ENCODE measurements around the gene IER5. TPM values are rescaled to one million over a fixed set of nuclear protein-coding genes. Genes with fewer than 3 reads are reported as not detected.
"Not testable (repeated sequence)": the region's sequence is repeated elsewhere in the genome, so short reads cannot be mapped to it uniquely, and the experiment has no call there.

The IER5 gene
- total RNA-seq: 14.1 and 16.1 TPM in 2 replicates

- DNase-seq (ENCODE audit: low read depth in 2 of 2): peak; percentile 97
Measured at GRCh38 chr1:181088079-181089016, at the start of gene IER5. IER5 (plus strand) TSS chr1:181088700; CDS start chr1:181088903, 203 bp downstream.

- DNase-seq (ENCODE audit: low read depth in 2 of 2): no peak
Measured at GRCh38 chr1:181040284-181040865, 48.1 kb upstream of the IER5 start.

GRCh38 chr1:181043025-181043888, 45.2 kb upstream of the IER5 start:
- no peak for DNase-seq (ENCODE audit: low read depth in 2 of 2)

DNA sequence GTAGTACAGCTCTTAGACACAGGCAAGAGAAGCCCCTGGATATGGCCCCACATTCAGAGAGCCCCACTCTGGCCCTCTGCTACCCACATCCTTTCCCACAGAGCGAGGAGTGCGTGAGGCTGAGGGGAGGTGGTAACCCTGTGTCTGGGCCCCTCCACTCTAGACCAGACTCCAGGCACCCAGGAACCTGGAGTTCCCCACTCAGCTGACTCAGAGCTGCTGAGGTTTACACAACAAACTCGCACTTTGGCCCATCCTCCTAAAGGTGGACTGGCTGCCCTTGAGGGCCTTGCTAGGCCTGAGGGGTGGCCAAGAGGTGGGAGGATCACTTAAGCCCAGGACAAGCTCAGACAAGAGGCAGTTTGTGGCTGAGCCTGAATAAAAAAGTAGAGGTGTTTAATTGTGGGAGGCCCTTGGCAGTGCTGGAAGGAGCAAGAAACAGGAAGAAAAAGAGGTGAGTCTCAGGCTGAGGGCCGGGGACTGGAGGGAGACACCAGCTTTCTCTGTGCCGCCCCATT, 44.0 kb upstream of the IER5 start:
- no peak for DNase-seq (ENCODE audit: low read depth in 2 of 2)

GRCh38 chr1:181045946-181046345, 42.6 kb upstream of the IER5 start:
- not testable (repeated sequence) for DNase-seq (ENCODE audit: low read depth in 2 of 2)

DNA sequence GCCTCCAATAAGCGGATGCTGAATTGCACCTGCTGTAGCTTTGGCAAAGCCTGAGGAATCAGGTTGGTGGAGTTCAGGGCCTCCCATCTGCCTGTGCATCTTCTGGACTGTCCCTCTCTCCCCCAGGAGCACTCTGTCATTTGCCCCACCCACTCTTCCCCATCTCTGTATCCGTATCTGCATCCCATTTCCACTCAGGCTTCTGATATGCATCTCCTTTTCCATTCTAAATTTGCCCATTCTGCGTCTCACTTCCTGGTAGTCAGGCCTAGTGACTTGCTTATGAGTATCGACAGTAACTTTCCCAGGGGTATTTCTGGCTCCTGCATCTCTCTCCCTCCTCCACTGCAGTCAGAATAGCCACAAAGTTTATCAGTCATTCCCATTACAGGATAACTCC, 39.1 kb upstream of the IER5 start:
- DNase-seq (ENCODE audit: low read depth in 2 of 2): no peak

DNA sequence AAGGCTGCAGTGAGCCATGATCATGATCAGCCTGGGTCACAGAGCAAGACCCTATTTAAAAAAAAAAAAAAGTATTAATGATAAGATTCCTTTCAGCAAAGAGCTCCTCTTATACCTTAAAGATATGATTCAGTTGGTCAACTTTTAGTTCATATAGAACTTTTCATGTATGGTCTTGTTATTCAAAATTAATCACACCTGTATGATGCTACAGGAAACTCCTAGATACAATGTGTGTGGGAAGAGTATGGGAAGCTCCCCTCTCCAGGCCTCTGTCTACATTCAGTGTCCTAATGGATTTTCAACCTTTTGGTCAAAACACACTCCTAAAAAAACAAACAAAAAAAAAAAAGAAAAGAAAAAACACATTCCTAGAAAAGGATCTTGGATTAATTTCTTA, 37.6 kb upstream of the IER5 start:
- DNase-seq (ENCODE audit: low read depth in 2 of 2): no peak

DNA sequence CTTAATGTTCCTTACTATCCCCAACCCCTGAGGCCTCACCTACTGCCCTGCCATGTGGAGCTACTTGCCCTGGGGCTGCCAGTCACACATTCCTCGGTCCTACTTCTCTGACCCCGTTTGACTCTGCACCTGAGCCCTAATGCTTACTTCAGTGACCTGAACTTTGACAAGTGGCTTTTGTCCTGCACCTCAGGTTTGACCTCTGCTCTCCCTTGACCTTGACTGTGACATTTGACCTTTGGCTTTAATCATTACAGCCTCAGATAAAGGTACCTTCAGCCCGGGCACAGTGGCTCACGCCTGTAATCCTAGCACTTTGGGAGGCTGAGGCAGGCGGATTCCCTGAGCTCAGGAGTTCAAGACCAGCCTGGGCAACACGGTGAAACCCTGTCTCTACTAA, 31.9 kb upstream of the IER5 start:
- no peak for DNase-seq (ENCODE audit: low read depth in 2 of 2)

- DNase-seq (ENCODE audit: low read depth in 2 of 2): peak; percentile 25 to 57
Measured at GRCh38 chr1:181057079-181057478, 31.4 kb upstream of the IER5 start.

- DNase-seq (ENCODE audit: low read depth in 2 of 2): no peak
Measured at GRCh38 chr1:181059435-181059834, 29.1 kb upstream of the IER5 start.

- no peak for DNase-seq (ENCODE audit: low read depth in 2 of 2)
Measured at GRCh38 chr1:181060066-181060465, 28.4 kb upstream of the IER5 start.

DNA sequence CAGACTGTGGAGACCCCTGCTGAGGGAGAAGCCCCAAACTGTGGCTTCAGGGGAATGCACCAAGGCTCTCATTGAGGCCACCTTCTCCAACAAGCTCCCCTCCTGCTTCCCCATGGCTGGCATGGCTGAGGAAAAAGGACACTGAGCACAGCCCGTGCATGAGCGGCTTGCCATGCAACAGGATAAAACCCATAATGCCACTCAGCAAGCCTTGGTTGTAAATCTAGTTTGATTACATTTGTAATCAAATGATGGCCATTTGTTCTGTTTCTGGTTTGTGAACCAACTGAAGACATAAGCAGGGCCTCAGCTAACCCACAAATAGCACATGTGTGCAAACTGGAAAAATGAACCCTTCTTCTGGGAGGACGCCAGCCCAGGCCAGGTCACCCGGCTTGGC, 27.6 kb upstream of the IER5 start:
- DNase-seq (ENCODE audit: low read depth in 2 of 2): not testable (repeated sequence)

- no peak for DNase-seq (ENCODE audit: low read depth in 2 of 2)
Measured at GRCh38 chr1:181061487-181061886, 27.0 kb upstream of the IER5 start.

DNA sequence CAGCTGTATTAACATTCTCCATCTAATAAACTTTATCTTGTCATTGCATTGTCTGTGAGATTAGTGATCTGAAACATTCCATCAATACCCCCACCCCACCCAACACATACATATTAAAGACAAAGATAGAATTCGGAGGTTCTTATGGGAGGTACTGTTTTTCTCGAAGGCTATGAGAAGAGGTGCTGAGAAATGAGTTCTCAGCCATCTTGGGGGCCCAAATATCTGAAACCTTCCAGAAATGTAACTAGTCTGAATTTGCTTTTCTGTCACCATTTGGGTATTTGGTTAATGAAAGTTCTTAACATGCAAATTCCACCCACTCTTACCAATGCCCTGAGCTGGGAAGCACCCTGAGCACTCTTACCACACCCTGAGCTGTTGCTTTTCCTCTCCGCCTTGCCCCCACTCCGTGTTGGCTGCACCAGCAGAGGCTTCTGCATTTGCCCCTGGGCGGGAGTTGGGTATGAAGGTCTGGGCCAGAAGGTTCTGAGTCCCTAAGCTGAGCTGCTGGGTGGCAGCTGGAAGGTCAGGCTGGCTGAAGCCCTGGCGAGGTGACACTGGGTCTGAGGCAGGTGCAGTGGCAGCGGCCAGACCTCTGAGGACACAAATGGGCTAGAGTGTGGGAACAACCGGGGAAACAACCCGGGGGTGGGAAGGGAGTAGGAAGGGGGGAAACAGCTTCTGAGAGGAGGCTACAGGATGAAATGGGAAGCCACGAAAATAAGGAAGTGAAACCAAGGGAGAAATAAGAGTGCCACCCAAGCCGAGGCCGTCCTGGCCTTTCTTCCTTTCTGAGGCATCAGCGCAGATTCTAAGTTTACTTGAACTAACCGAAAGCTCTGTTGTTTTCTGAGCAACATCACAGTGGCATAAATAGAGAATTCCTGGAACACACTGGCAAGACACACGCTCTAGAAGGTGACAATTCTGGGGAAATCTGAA, 26.3 kb upstream of the IER5 start:
- DNase-seq (ENCODE audit: low read depth in 2 of 2): no peak

DNA sequence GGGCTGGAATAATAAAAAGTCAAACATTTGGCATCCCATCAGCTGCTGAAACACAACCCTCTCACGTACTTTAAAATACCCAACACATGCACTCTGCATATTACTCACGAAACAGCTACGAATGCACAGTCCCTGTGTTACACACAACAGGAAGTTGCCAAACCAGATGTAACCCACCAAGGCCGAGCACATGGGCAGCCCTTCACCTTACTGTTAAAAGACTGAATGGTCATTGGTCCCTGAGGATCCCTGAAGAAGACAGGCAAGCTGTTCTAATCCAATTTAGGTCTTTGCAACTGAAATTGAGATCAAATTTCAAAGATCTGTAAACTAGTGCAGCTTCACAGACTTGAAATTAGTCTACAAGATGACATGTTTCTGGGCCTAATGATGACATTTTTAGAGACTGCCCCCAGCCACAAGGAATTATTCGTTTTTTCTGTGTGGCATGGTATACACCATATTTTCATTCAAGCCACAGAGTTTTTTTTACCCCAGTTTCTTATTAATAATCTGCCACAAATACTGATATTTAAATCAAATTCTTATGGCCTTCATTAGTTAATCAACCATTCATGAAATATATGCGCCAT, 25.6 kb upstream of the IER5 start:
- DNase-seq (ENCODE audit: low read depth in 2 of 2): no peak

DNA sequence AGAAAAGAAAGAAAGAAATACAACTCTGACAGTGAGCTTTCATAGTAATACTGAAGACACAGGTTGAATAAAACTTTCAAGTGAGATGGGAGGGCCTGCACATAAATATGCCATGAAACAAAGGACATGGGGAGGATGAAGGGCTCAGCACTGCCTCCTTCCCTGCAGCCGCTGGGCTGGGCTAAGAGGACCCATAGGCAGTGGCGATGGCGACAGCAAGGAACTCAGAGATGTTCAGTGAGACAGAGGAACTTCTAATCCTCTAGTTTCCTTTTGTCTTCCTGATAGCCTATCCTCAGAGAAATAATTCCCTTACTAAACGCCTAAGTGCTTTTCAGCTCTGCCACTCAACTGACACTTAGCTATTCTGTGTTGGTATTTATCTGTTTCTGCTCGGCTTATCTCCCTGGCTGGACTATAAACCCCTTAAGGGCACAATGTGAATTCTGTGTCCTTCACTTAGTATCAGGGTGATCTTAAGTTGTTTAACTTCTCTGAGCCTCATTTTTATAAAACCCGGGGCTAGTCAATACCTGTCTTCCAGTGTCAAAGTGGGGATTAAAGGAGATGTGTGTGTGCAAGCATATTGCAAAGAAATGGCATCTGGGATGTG, 24.4 kb upstream of the IER5 start:
- no peak for DNase-seq (ENCODE audit: low read depth in 2 of 2)

GRCh38 chr1:181064702-181065101, 23.8 kb upstream of the IER5 start:
- no peak for DNase-seq (ENCODE audit: low read depth in 2 of 2)

DNA sequence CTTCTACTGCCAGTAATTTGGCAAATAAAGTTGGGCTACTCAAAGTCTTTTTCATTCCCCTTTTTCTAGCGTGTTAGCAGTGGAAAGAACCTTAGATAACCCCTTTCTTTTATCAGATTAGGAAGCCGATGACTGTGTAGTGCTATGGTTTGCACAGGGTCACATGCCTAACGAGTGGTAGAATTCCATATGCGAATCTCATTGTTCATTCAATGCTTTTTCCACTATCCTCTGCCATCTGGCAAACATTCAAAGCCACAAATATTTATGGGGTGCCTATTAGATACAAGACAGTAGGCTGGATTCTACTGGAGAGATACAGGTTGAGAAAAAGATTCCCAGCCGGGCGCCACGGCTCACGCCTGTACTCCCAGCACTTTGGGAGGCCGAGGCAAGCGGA, 14.9 kb upstream of the IER5 start:
- peak in 1 of 2 donors; percentile 98 for DNase-seq (ENCODE audit: low read depth in 2 of 2)

- DNase-seq (ENCODE audit: low read depth in 2 of 2): no peak
Measured at GRCh38 chr1:181075766-181076350, 12.6 kb upstream of the IER5 start.

Data from lung microvascular endothelial cell (primary cell).